Fibroblast of villous mesenchyme (primary cell): ENCODE data around the gene PLAAT3. TPM values are rescaled to one million over a fixed set of nuclear protein-coding genes. Genes with fewer than 3 reads are reported as not detected.
"Not testable (repeated sequence)": the region's sequence is repeated elsewhere in the genome, so short reads cannot be mapped to it uniquely, and the experiment has no call there.

ENCODE experiments used
- DNase-seq: peaks from one replicate; pipeline ENCODE4 v3.0.0-alpha.2; 2010; ENCODE audit warnings: low read depth
- H3K4me3 ChIP-seq: 2 replicates; pipeline ENCODE4 v1.5.1; 2011; ENCODE audit warnings: low read depth, mild to moderate bottlenecking, low read length
- CTCF ChIP-seq: IDR thresholded peaks from 2 replicates; pipeline ENCODE4 v1.5.1; 2012; ENCODE audit warnings: low read depth, mild to moderate bottlenecking, low read length; ENCODE audit not compliant: insufficient read depth
- total RNA-seq: library from RNA; depleted of rRNA; stranded (reverse); fragments of >200 nt; gene quantifications from 2 replicates; pipeline ENCODE4 v1.2.3, GENCODE V29; 2012

Gene PLAAT3
- total RNA-seq, 1 donor, result 6.0 TPM

- TF ChIP-seq CTCF, result peak; percentile 83
- peak; percentile 73 for DNase-seq
- no peak overlapping the region for H3K4me3 ChIP-seq
Observed at GRCh38 chr11:63635762-63636465, 21.7 kb upstream of the PLAAT3 start.

DNA sequence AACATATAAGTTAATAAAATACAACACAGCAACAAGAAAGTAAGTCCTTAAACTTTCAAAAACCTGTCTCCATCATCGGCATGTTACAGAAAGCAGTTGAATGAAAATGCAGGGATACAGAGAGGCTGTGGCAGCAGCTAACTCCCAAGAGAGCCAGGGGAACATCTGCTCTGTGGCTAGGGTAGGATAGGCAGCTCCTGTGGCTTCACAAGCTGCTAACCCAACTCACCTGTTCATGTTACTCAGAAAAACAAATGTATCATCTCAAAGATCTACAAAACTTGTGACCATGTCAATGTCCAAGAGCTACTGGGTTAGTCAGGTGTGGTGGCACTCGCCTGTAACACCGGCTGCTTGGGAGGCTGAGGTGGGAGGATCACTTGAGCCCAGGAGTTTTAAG lies 15.2 kb upstream of the PLAAT3 start:
- H3K4me3 ChIP-seq, result no peak overlapping the region
- TF ChIP-seq CTCF, result no peak
- no peak for DNase-seq

DNA sequence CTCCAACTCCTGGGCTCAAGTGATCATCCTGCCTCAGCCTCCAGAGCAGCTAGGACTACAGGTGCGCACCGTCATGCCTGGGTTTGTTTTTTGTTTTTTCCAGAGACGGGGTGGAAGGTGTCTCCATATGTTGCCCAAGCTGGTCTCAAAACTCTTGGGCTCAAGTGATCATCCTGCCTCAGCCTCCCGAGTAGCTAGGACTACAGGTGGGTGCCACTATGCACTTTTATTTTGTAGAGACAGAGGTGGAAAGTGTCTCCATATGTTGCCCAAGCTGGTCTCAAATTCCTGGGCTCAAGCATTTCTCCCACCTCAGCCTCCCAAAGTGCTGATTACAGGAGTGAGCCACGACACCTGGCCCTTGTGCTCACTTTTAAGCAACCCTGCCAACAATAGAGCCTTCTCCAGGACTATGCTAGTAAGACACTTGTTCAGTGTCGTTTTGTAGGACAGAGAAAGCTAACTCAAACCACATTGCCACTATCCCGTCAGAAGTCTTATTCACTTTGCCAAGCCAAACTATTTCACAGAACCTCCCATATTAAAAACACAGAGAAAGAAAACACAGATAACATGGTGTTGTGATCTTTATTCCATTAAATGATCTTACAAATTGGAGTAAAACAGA lies 9.4 kb upstream of the PLAAT3 start:
- TF ChIP-seq CTCF, result no peak
- no peak overlapping the region for H3K4me3 ChIP-seq
- no peak for DNase-seq

DNA sequence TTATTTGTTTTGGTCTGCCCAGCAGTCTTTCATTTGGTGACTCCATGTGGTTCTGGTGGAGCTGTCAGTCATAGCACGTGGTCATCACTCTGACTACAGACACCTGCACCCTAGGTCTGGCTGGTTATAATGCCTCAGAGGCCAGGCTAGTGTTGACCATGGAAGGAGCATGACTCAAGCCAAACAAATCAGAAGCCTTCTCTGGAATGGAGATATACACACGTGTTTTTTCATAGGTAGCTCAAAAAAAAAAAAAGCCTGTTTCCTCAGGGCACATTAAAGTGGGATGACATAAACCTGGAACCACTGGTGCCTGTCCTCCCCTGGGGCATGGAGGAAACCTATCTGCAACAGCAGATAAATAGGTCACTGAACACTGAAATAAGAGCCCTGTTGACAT lies 8.1 kb upstream of the PLAAT3 start:
- H3K4me3 ChIP-seq, result no peak overlapping the region
- no peak for TF ChIP-seq CTCF
- DNase-seq, result no peak

GRCh38 chr11:63621071-63621470 lies 6.8 kb upstream of the PLAAT3 start:
- TF ChIP-seq CTCF, result no peak
- no peak for DNase-seq

GRCh38 chr11:63619967-63620366 lies 5.7 kb upstream of the PLAAT3 start:
- no peak for DNase-seq
- no peak overlapping the region for H3K4me3 ChIP-seq
- no peak for TF ChIP-seq CTCF

More at GRCh38 chr11:63621071-63621470, 6.8 kb upstream of the PLAAT3 start:
- no peak overlapping the region for H3K4me3 ChIP-seq

DNA sequence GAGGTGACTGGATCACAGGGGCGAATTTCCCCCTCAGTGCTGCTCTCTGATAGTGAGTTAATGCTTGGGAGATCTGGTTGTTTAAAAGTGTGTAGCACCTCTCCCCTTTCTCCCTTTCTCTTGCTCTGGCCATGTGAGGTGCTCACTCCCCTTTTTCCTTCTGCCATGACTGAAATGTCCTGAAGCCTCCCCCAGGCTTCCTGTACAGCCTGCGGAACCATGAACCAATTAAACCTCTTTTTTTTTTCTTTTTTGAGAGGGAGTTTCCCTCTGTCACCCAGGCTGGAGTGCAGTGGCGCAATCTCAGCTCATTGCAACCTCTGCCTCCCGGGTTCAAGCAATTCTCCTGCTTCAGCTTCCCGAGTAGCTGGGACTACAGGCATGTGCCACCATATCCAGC lies 3.5 kb upstream of the PLAAT3 start:
- H3K4me3 ChIP-seq, DNase-seq: not testable (repeated sequence)
